ENCODE results near the gene NR1H3. TPM values are rescaled to one million over a fixed set of nuclear protein-coding genes. Genes with fewer than 3 reads are reported as not detected.
A peak's percentile ranks its signal among the peaks of the same experiment; 100 is the strongest.

NR1H3 gene
- total RNA-seq, 1 donor from 2014 or later = 14.4 TPM

DNA sequence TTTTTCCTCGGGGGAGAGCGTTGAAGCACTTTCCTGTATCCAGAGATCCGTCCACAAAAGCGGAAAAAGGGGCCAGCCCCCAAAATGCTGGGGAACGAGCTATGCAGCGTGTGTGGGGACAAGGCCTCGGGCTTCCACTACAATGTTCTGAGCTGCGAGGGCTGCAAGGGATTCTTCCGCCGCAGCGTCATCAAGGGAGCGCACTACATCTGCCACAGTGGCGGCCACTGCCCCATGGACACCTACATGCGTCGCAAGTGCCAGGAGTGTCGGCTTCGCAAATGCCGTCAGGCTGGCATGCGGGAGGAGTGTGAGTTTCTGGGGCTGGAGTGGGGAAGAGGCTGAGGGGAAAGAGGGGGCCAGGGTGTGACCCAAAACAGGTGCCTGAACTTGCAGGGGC is 2.6 kb downstream of the NR1H3 start:
- Mint-ChIP-seq H3K27me3 (ENCODE audit: unreplicated experiment) (no peaks in the 10 kb centered on the region), H3K4me1 (ENCODE audit: unreplicated experiment) (peaks cover 44% of the 10 kb centered on the region)

DNA sequence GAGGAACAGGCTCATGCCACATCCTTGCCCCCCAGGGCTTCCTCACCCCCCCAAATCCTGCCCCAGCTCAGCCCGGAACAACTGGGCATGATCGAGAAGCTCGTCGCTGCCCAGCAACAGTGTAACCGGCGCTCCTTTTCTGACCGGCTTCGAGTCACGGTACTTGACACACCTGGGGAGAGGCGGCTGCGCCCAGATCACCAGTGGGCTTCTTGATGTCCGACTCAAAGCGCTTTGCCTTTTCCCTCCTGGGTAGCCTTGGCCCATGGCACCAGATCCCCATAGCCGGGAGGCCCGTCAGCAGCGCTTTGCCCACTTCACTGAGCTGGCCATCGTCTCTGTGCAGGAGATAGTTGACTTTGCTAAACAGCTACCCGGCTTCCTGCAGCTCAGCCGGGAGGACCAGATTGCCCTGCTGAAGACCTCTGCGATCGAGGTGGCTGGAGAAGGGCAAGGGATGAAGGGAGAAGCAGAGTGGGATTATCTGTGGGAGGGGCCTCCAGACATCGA is 3.5 kb downstream of the NR1H3 start:
- no peak for DNase-seq (ENCODE audit: extremely low spot score, unreplicated experiment)
- Mint-ChIP-seq H3K36me3 (ENCODE audit: unreplicated experiment) (no peaks in the 10 kb centered on the region), H3K4me3 (ENCODE audit: unreplicated experiment) (no peak overlapping the region), H3K9me3 (ENCODE audit: unreplicated experiment) (no peaks in the 10 kb centered on the region), H3K27ac (ENCODE audit: unreplicated experiment) (no peak overlapping the region), H3K27me3 (ENCODE audit: unreplicated experiment) (no peaks in the 10 kb centered on the region), H3K4me1 (ENCODE audit: unreplicated experiment) (peaks cover 46% of the 10 kb centered on the region)
- TF ChIP-seq, protein P1, sequence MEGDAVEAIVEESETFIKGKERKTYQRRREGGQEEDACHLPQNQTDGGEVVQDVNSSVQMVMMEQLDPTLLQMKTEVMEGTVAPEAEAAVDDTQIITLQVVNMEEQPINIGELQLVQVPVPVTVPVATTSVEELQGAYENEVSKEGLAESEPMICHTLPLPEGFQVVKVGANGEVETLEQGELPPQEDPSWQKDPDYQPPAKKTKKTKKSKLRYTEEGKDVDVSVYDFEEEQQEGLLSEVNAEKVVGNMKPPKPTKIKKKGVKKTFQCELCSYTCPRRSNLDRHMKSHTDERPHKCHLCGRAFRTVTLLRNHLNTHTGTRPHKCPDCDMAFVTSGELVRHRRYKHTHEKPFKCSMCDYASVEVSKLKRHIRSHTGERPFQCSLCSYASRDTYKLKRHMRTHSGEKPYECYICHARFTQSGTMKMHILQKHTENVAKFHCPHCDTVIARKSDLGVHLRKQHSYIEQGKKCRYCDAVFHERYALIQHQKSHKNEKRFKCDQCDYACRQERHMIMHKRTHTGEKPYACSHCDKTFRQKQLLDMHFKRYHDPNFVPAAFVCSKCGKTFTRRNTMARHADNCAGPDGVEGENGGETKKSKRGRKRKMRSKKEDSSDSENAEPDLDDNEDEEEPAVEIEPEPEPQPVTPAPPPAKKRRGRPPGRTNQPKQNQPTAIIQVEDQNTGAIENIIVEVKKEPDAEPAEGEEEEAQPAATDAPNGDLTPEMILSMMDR (IDR thresholded peaks at IDR 0.05) = no peak

More for the DNA sequence above, 2.6 kb downstream of the NR1H3 start:
- Mint-ChIP-seq H3K27ac (ENCODE audit: unreplicated experiment) (no peak overlapping the region), H3K4me3 (ENCODE audit: unreplicated experiment) (no peak overlapping the region), H3K9me3 (ENCODE audit: unreplicated experiment) (no peaks in the 10 kb centered on the region), H3K36me3 (ENCODE audit: unreplicated experiment) (no peaks in the 10 kb centered on the region)
- DNase-seq (ENCODE audit: extremely low spot score, unreplicated experiment) = no peak
- TF ChIP-seq, protein P1 (IDR thresholded peaks at IDR 0.05) = no peak

DNA sequence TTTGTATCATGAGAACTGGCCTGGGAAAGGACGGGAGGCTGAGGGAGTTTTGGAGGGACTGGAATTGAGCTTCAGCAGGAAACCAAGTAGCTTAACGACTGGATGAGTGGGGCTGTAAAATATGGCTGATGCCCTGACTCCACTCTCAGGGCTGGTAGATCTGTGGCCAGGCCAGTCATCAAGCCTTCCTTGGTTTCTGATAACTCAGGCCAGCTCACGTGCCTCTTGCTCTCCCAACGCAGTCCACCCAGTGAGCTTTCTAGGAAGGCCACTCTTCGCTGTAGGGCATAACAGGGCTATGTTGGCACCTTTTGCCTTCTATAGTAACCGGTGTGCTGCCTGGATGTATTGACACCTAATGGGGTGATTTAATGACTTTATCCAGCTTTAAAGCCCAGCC is 6.3 kb downstream of the NR1H3 start:
- Mint-ChIP-seq H3K9me3 (ENCODE audit: unreplicated experiment) (no peaks in the 10 kb centered on the region), H3K27me3 (ENCODE audit: unreplicated experiment) (no peaks in the 10 kb centered on the region), H3K36me3 (ENCODE audit: unreplicated experiment) (no peaks in the 10 kb centered on the region), H3K4me1 (ENCODE audit: unreplicated experiment) (peaks cover 47% of the 10 kb centered on the region), H3K4me3 (ENCODE audit: unreplicated experiment) (no peak overlapping the region), H3K27ac (ENCODE audit: unreplicated experiment) (peak overlapping the region; percentile 68)
- no peak for DNase-seq (ENCODE audit: extremely low spot score, unreplicated experiment)
- TF ChIP-seq, protein P1 (IDR thresholded peaks at IDR 0.05) = no peak

DNA sequence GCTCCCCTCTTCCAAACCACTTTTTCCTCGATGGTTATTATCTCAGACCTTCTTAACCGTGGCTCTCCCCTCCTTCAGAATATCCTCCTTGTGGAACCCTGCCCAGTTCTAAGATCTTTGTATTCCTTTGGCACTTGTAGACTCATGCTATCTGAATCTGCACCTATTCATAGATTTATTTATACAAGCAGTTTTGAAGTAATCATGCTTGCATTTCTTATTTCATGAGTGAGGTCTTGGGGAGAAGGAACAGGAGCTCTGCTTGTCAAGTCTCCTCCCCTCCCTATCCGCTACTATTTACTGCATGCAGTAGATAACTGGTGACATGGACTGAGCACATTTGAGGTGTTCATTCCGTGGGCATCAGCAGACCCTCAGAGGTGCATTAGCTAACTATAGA is 6.7 kb downstream of the NR1H3 start:
- DNase-seq (ENCODE audit: extremely low spot score, unreplicated experiment) = no peak
- H3K4me1 Mint-ChIP-seq (ENCODE audit: unreplicated experiment) = peaks cover 45% of the 10 kb centered on the region
- peak overlapping the region; percentile 68 for H3K27ac Mint-ChIP-seq (ENCODE audit: unreplicated experiment)
- H3K4me3 Mint-ChIP-seq (ENCODE audit: unreplicated experiment) = no peak overlapping the region
- no peaks in the 10 kb centered on the region for H3K9me3 Mint-ChIP-seq (ENCODE audit: unreplicated experiment)
- no peaks in the 10 kb centered on the region for H3K27me3 Mint-ChIP-seq (ENCODE audit: unreplicated experiment)
- H3K36me3 Mint-ChIP-seq (ENCODE audit: unreplicated experiment) = no peaks in the 10 kb centered on the region
- TF ChIP-seq, protein P1 (IDR thresholded peaks at IDR 0.05) = no peak

DNA sequence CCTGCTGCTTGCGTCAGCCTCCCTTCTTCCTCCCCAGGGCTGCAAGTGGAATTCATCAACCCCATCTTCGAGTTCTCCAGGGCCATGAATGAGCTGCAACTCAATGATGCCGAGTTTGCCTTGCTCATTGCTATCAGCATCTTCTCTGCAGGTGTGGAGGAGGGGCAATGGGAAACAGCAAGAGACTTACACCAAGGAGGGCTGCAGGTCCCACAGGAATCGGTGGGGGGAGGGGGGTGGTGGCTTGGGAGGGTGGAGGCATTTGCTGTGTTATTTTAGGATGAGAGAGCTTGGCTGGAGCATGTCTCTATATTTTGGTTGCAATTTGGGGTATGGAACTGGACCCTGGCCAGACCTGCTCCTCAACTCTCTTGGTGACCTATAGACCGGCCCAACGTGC is 10.1 kb downstream of the NR1H3 start:
- Mint-ChIP-seq H3K9me3 (ENCODE audit: unreplicated experiment) (no peaks in the 10 kb centered on the region), H3K4me3 (ENCODE audit: unreplicated experiment) (no peak overlapping the region), H3K4me1 (ENCODE audit: unreplicated experiment) (peaks cover 63% of the 10 kb centered on the region), H3K27me3 (ENCODE audit: unreplicated experiment) (no peaks in the 10 kb centered on the region), H3K27ac (ENCODE audit: unreplicated experiment) (peak overlapping the region; percentile 98), H3K36me3 (ENCODE audit: unreplicated experiment) (no peaks in the 10 kb centered on the region)
- DNase-seq (ENCODE audit: extremely low spot score, unreplicated experiment) = no peak
- TF ChIP-seq, protein P1 (IDR thresholded peaks at IDR 0.05) = no peak
